ENCODE data around the gene KCND2.

The KCND2 gene

GRCh38 chr7:120709972-120710320 is 437.0 kb downstream of the KCND2 start:
- DNase-seq = no peak

GRCh38 chr7:120714945-120715344 is 442.0 kb downstream of the KCND2 start:
- DNase-seq = no peak

GRCh38 chr7:120716307-120716706 is 443.3 kb downstream of the KCND2 start:
- DNase-seq = no peak

GRCh38 chr7:120717166-120717565 is 444.2 kb downstream of the KCND2 start:
- DNase-seq = no peak

- no peak for DNase-seq
Measured at GRCh38 chr7:120718361-120718760, 445.4 kb downstream of the KCND2 start.

GRCh38 chr7:120720317-120720716 is 447.3 kb downstream of the KCND2 start:
- DNase-seq = no peak

GRCh38 chr7:120723465-120724385 is 450.8 kb downstream of the KCND2 start:
- DNase-seq = no peak

GRCh38 chr7:120724448-120724847 is 451.5 kb downstream of the KCND2 start:
- DNase-seq = no peak

GRCh38 chr7:120724955-120725354 is 452.0 kb downstream of the KCND2 start:
- no peak for DNase-seq

- peak; percentile 62 for DNase-seq
Measured at GRCh38 chr7:120725376-120726039, 452.5 kb downstream of the KCND2 start.

GRCh38 chr7:120729245-120729644 is 456.3 kb downstream of the KCND2 start:
- no peak for DNase-seq

- DNase-seq = no peak
Measured at GRCh38 chr7:120731271-120731670, 458.3 kb downstream of the KCND2 start.

- no peak for DNase-seq
Measured at GRCh38 chr7:120732256-120732655, 459.3 kb downstream of the KCND2 start.

- no peak for DNase-seq
Measured at GRCh38 chr7:120733143-120733542, 460.2 kb downstream of the KCND2 start.

GRCh38 chr7:120733835-120734234 is 460.9 kb downstream of the KCND2 start:
- DNase-seq = no peak

- DNase-seq = no peak
Measured at GRCh38 chr7:120735791-120736190, 462.8 kb downstream of the KCND2 start.

GRCh38 chr7:120738816-120739215 is 465.8 kb downstream of the KCND2 start:
- no peak for DNase-seq

GRCh38 chr7:120740348-120740747 is 467.4 kb downstream of the KCND2 start:
- peak; percentile 75 for DNase-seq

GRCh38 chr7:120741371-120742042 is 468.5 kb downstream of the KCND2 start:
- DNase-seq = peak; percentile 70

GRCh38 chr7:120742372-120742771 is 469.4 kb downstream of the KCND2 start:
- peak; percentile 94 for DNase-seq

GRCh38 chr7:120743128-120743527 is 470.2 kb downstream of the KCND2 start:
- peak; percentile 93 for DNase-seq

GRCh38 chr7:120760050-120760449 is 487.1 kb downstream of the KCND2 start:
- DNase-seq = no peak

GRCh38 chr7:120760851-120761250 is 487.9 kb downstream of the KCND2 start:
- no peak for DNase-seq

- no peak for DNase-seq
Measured at GRCh38 chr7:120770206-120770605, 497.2 kb downstream of the KCND2 start.

Data from NCI-H2029 (cell line).